ENCODE measurements around the gene TFDP1.
"Not testable (repeated sequence)": the region's sequence is repeated elsewhere in the genome, so short reads cannot be mapped to it uniquely, and the experiment has no call there.

DNA sequence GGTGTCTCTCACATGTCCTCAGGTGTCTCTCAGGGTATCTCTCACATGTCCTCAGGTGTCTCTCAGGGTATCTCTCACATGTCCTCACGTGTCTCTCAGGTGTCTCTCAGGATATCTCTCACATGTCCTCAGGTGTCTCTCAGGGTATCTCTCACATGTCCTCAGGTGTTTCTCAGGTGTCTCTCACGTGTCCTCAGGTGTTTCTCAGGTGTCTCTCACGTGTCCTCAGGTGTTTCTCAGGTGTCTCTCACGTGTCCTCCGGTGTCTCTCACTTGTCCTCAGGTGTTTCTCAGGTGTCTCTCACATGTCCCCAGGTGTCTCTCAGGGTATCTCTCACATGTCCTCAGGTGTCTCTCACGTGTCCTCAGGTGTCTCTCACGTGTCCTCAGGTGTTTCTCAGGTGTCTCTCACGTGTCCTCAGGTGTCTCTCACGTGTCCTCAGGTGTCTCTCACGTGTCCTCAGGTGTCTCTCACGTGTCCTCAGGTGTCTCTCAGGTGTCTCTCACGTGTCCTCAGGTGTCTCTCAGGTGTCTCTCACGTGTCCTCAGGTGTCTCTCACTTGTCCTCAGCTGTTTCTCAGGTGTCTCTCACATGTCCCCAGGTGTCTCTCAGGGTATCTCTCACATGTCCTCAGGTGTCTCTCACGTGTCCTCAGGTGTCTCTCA lies 40.2 kb downstream of the TFDP1 start:
- TF ChIP-seq, protein P1, sequence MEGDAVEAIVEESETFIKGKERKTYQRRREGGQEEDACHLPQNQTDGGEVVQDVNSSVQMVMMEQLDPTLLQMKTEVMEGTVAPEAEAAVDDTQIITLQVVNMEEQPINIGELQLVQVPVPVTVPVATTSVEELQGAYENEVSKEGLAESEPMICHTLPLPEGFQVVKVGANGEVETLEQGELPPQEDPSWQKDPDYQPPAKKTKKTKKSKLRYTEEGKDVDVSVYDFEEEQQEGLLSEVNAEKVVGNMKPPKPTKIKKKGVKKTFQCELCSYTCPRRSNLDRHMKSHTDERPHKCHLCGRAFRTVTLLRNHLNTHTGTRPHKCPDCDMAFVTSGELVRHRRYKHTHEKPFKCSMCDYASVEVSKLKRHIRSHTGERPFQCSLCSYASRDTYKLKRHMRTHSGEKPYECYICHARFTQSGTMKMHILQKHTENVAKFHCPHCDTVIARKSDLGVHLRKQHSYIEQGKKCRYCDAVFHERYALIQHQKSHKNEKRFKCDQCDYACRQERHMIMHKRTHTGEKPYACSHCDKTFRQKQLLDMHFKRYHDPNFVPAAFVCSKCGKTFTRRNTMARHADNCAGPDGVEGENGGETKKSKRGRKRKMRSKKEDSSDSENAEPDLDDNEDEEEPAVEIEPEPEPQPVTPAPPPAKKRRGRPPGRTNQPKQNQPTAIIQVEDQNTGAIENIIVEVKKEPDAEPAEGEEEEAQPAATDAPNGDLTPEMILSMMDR (conservative IDR thresholded peaks at IDR 0.05; ENCODE audit: low read length) = not testable (repeated sequence)
- not testable (repeated sequence) for TF ChIP-seq EZH2phosphoT487 (IDR thresholded peaks at IDR 0.05; ENCODE audit: borderline replicate concordance, low read depth, low read length)
